Gastrocnemius medialis (tissue), 4 donors: ENCODE results near the gene ABHD17B. TPM values are rescaled to one million over a fixed set of nuclear protein-coding genes. Genes with fewer than 3 reads are reported as not detected.

Experiments
- ATAC-seq, 2 donors: fragments of 150-250 bp; one replicate each; pipeline ENCODE4 v1.9.1; 2016
- DNase-seq, 2 donors: peaks; one replicate each; pipeline ENCODE4 v3.0.0-alpha.2; 2019
- H3K27ac ChIP-seq, 4 donors: fragments of 200-600 bp; sonication (generic); 1 replicate in 1 of 4; 2 replicates in 3 of 4; pipeline ENCODE4 v1.5.1; 2016 to 2018; ENCODE audit warnings: mild to moderate bottlenecking in 2 of 4, moderate library complexity in 1 of 4
- H3K27me3 ChIP-seq, 3 donors: fragments of 200-600 bp; sonication (generic) in 2 of 3; 1 replicate in 1 of 3; 2 replicates in 2 of 3; pipeline versions ENCODE4 v1.5.1 to v1.6.0; 2016 to 2019; ENCODE audit warnings: mild to moderate bottlenecking in 1 of 3, moderate library complexity in 1 of 3
- H3K36me3 ChIP-seq, 2 donors: fragments of 200-600 bp; sonication (generic) in 1 of 2; one replicate each; pipeline ENCODE4 v1.5.1; 2017 to 2018
- H3K4me1 ChIP-seq, 2 donors: fragments of 200-600 bp; sonication (generic) in 1 of 2; one replicate each; pipeline ENCODE4 v1.5.1; 2016 to 2017; ENCODE audit warnings: mild to moderate bottlenecking in 2 of 2
- H3K4me3 ChIP-seq, 4 donors: fragments of 200-600 bp; sonication (generic) in 3 of 4; 1 replicate in 1 of 4; 2 replicates in 3 of 4; pipeline ENCODE4 v1.5.1; 2016 to 2019; ENCODE audit warnings: mild to moderate bottlenecking in 2 of 4
- H3K9me3 ChIP-seq, 3 donors: fragments of 200-600 bp; sonication (generic) in 2 of 3; 1 replicate in 1 of 3; 2 replicates in 2 of 3; pipeline ENCODE4 v1.5.1; 2016 to 2019
- POLR2A ChIP-seq, 2 donors: fragments of 450-650 bp; IDR thresholded peaks; one replicate each; pipeline ENCODE4 v1.6.1; 2017; ENCODE audit warnings: antibody characterized with exemption in 2 of 2, mild to moderate bottlenecking in 2 of 2, moderate library complexity in 2 of 2
- in situ Hi-C, 4 donors: fragments of 200-750 bp; cut with MboI; loops; one replicate each; pipeline versions ENCODE4 v1.15.0 to v1.8.0; 2017; ENCODE audit warnings: low sequenced_read_pairs in 4 of 4
- intact Hi-C: fragments of 100-400 bp; cut with DNase I; formaldehyde crosslinking; loops from one replicate; pipeline ENCODE4 v1.15.1; 2023; ENCODE audit warnings: low total_unique reads
- total RNA-seq, 4 donors: library from RNA; depleted of rRNA; stranded (reverse); fragments of >200 nt; gene quantifications; one replicate each; pipeline versions ENCODE4 v1.1.0 to v1.2.3, GENCODE V29; 2016
- TF ChIP-seq, protein P1 (sequence below), 5 experiments: fragments of 450-650 bp in 3 of 5; fragments of 200-600 bp in 2 of 5; sonication (generic) in 2 of 5; IDR thresholded peaks in 4 of 5; conservative IDR thresholded peaks in 1 of 5; 1 replicate in 4 of 5; 2 replicates in 1 of 5; pipeline ENCODE4 v1.5.1; 2016 to 2019; ENCODE audit warnings: antibody characterized with exemption in 5 of 5, mild to moderate bottlenecking in 3 of 5, moderate library complexity in 3 of 5

Gene ABHD17B
- total RNA-seq, 4 donors from 2014 or later, result 20.7 to 35.0 (median 27.0) TPM

DNA sequence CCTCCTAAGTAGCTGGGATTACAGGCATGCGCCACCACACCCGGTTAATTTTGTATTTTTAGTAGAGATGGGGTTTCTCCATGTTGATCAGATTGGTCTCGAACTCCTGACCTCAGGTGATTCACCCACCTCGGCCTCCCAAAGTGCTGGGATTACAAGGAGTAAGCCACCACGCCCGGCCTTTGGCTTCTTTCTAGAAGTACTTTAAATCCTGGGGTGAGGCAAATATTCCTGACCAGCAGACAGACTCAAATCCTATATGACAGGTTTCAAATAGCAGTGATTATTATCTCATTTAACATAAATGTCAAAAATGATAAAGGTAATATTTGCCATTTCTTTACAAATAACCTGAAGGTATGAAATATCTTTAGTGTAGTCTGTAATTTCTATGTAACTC, 35.6 kb downstream of the ABHD17B start:
- TF ChIP-seq, protein P1, sequence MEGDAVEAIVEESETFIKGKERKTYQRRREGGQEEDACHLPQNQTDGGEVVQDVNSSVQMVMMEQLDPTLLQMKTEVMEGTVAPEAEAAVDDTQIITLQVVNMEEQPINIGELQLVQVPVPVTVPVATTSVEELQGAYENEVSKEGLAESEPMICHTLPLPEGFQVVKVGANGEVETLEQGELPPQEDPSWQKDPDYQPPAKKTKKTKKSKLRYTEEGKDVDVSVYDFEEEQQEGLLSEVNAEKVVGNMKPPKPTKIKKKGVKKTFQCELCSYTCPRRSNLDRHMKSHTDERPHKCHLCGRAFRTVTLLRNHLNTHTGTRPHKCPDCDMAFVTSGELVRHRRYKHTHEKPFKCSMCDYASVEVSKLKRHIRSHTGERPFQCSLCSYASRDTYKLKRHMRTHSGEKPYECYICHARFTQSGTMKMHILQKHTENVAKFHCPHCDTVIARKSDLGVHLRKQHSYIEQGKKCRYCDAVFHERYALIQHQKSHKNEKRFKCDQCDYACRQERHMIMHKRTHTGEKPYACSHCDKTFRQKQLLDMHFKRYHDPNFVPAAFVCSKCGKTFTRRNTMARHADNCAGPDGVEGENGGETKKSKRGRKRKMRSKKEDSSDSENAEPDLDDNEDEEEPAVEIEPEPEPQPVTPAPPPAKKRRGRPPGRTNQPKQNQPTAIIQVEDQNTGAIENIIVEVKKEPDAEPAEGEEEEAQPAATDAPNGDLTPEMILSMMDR (IDR thresholded peaks at IDR 0.05 in 4 of 5, conservative IDR thresholded peaks at IDR 0.05 in 1 of 5), result no peak
- no peak for TF ChIP-seq POLR2A (IDR thresholded peaks at IDR 0.05)
- Histone ChIP-seq H3K27ac (no peak overlapping the region), H3K4me3 (no peak overlapping the region), H3K9me3 (no peaks in the 10 kb centered on the region), H3K4me1 (peaks cover 6 to 19% of the 10 kb centered on the region in 2 donors), H3K27me3 (no peaks in the 10 kb centered on the region), H3K36me3 (no peaks in the 10 kb centered on the region)
- intact Hi-C loops, result no loop called here
- in situ Hi-C loops, result no loop called here
- ATAC-seq (no peak), DNase-seq (no peak)

DNA sequence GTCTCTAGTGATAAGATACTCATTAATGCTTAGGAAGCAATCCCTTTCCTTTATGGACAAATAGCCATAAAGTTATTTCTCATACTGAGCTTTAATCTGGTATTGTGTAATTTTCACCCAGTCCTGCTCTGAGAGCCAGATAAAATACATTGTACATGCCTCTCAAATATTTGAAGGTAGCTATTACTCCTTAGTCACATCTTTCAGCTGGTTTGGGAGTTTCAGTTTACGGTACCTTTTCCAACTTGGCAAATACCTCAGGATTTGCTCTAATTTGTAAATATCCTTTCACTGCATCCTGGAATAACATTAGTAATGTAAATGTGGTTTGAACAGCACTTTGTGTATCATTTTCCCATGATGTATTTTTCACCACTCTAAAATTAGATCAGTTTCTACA, 47.4 kb downstream of the ABHD17B start:
- Histone ChIP-seq H3K9me3 (no peaks in the 10 kb centered on the region), H3K36me3 (peaks cover 0 to 25% of the 10 kb centered on the region in 2 donors), H3K4me1 (no peaks in the 10 kb centered on the region), H3K4me3 (no peak overlapping the region), H3K27ac (no peak overlapping the region), H3K27me3 (no peaks in the 10 kb centered on the region)
- ATAC-seq (no peak), DNase-seq (no peak)
- in situ Hi-C loops (loop anchor here in 1 of 4 donors (25.0 kb wide), 1 partner anchor 101 kb away; the partner anchor contains the start of gene CEMIP2), intact Hi-C loops (no loop called here)
- TF ChIP-seq, protein P1 (IDR thresholded peaks at IDR 0.05 in 4 of 5, conservative IDR thresholded peaks at IDR 0.05 in 1 of 5), result no peak
- TF ChIP-seq POLR2A (IDR thresholded peaks at IDR 0.05), result no peak

DNA sequence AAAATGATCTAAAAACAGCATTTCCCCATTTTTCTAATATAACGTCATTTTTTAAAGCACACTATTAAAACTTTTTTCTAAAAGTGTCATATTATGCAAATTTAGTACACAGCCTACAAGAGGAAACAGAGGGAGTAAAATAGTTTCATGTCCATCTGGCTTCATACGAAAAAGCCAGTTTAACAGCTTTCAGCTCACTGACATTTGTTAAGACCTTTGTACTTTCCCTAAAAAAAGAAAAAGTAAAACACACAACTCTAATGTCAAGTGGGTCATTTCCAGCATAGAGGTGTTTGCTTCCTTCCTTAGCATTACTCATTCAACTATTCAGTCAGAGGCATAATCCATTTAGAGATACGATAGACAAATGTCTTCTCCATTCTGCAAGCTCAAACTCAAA, 49.4 kb downstream of the ABHD17B start:
- Histone ChIP-seq H3K9me3 (no peaks in the 10 kb centered on the region), H3K27ac (no peak overlapping the region), H3K27me3 (no peaks in the 10 kb centered on the region), H3K36me3 (peaks cover 0 to 13% of the 10 kb centered on the region in 2 donors), H3K4me3 (no peak overlapping the region), H3K4me1 (no peaks in the 10 kb centered on the region)
- in situ Hi-C loops (loop anchor here in 1 of 4 donors (25.0 kb wide), 1 partner anchor 99 kb away; the partner anchor contains the start of gene CEMIP2), intact Hi-C loops (no loop called here)
- no peak for ATAC-seq
- DNase-seq, result no peak
- TF ChIP-seq, protein P1 (IDR thresholded peaks at IDR 0.05 in 4 of 5, conservative IDR thresholded peaks at IDR 0.05 in 1 of 5), result no peak
- TF ChIP-seq POLR2A (IDR thresholded peaks at IDR 0.05), result no peak

DNA sequence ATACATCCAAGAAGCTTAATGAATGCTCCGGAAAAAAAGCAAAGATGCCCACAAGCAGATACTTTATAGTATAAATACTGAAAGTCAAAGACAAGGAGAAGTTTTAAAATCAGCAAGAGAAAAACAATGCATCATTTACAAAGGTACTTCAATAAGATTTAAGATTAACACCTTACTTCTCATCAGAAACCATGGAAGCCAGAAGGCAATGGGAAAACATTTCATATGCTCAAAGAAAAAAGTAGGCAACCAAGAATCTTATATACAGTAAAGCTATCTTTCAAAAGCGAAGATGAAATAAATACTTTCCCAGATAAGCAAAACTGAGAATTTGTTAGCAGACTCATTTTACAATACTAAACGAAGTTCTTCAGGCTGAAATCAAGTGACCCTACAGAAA, 51.1 kb downstream of the ABHD17B start:
- no peak for TF ChIP-seq POLR2A (IDR thresholded peaks at IDR 0.05)
- TF ChIP-seq, protein P1 (IDR thresholded peaks at IDR 0.05 in 4 of 5, conservative IDR thresholded peaks at IDR 0.05 in 1 of 5), result no peak
- intact Hi-C loops (no loop called here), in situ Hi-C loops (loop anchor here in 1 of 4 donors (25.0 kb wide), 1 partner anchor 98 kb away; the partner anchor contains the start of gene CEMIP2)
- Histone ChIP-seq H3K4me3 (peak overlapping the region in 1 of 4 donors; percentile 12), H3K4me1 (no peaks in the 10 kb centered on the region), H3K36me3 (peaks cover 0 to 6% of the 10 kb centered on the region in 2 donors), H3K27ac (no peak overlapping the region), H3K9me3 (no peaks in the 10 kb centered on the region), H3K27me3 (no peaks in the 10 kb centered on the region)
- ATAC-seq (no peak), DNase-seq (no peak)

DNA sequence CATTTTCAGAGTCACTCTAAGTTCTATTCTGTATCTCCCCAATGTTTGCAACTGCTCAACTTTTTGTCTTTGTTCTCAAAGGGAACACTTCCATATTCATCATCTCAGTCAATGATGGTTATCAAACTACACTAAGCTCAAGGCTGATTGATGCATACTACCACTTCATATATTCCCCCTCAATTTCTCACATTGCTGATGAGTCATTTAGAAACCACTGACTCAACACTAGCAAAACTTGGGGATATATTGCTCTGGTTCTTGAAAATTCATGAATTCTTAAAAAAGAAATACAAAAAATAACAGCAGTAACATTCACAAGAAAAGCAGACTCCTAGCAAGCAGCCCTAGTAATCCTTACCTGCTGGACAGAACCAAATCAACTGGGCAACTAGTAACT, 52.2 kb downstream of the ABHD17B start:
- H3K9me3 ChIP-seq, result no peaks in the 10 kb centered on the region
- DNase-seq (no peak), ATAC-seq (no peak)
- intact Hi-C loops, result no loop called here
- peaks cover 0 to 6% of the 10 kb centered on the region in 2 donors for H3K36me3 ChIP-seq
- TF ChIP-seq POLR2A (IDR thresholded peaks at IDR 0.05), result no peak
- TF ChIP-seq, protein P1 (IDR thresholded peaks at IDR 0.05 in 4 of 5, conservative IDR thresholded peaks at IDR 0.05 in 1 of 5), result no peak
- no peaks in the 10 kb centered on the region for H3K27me3 ChIP-seq
- H3K4me1 ChIP-seq, result no peaks in the 10 kb centered on the region
- H3K27ac ChIP-seq, result no peak overlapping the region
- in situ Hi-C loops, result loop anchor here in 1 of 4 donors (25.0 kb wide), 1 partner anchor 97 kb away; the partner anchor contains the start of gene CEMIP2
- no peak overlapping the region for H3K4me3 ChIP-seq
